Measurements from ENCODE around the gene MKS1. TPM values are rescaled to one million over a fixed set of nuclear protein-coding genes. Genes with fewer than 3 reads are reported as not detected.

MKS1 gene
- total RNA-seq, 1 experiment from 2014 or later: 24.8 TPM

GRCh38 chr17:58165981-58166380 is 53.1 kb downstream of the MKS1 start:
- Mint-ChIP-seq H3K36me3 (ENCODE audit: insufficient read depth in 1 of 3, low read depth in 3 of 3) (no peaks in the 10 kb centered on the region), H3K27ac (no peak overlapping the region), H3K4me1 (no peaks in the 10 kb centered on the region), H3K9me3 (peaks cover 0 to 3% of the 10 kb centered on the region in 2 experiments; a peak in 1 of 5 replicates), H3K4me3 (no peak overlapping the region), H3K27me3 (ENCODE audit: low read depth) (peaks cover 81% of the 10 kb centered on the region)
- Histone ChIP-seq H2BK120ac (ENCODE audit: low read depth, low read length, poor library complexity, severe bottlenecking) (no peak overlapping the region), H2BK12ac (ENCODE audit: insufficient read length, low read depth, low read length) (no peak overlapping the region), H3K79me1 (ENCODE audit: insufficient read depth, low read depth, low read length, poor library complexity, severe bottlenecking) (no peaks in the 10 kb centered on the region), H2AFZ (ENCODE audit: low read length) (no peak overlapping the region), H4K8ac (replicated peaks; ENCODE audit: insufficient read length, low read depth, low read length) (no peak overlapping the region), H3K9ac (ENCODE audit: extremely low read depth, insufficient read length, low read length) (no peak overlapping the region), H3K14ac (ENCODE audit: insufficient read depth, low read length) (no peak overlapping the region), H3K23me2 (ENCODE audit: insufficient read length, low read depth, low read length, poor library complexity, severe bottlenecking) (no peaks in the 10 kb centered on the region), H2AK5ac (ENCODE audit: insufficient read length, low read length) (no peak overlapping the region), H3K4me1 (ENCODE audit: insufficient read depth, low read length) (no peaks in the 10 kb centered on the region), H3T11ph (ENCODE audit: low read length) (no peak overlapping the region), H3K4ac (ENCODE audit: low read depth, low read length) (no peak overlapping the region), H2BK5ac (ENCODE audit: insufficient read length, low read length) (no peak overlapping the region), H3K18ac (ENCODE audit: insufficient read length, low read depth, low read length) (no peak overlapping the region), H4K91ac (ENCODE audit: insufficient read length, low read depth, low read length) (no peak overlapping the region), H3K27ac (ENCODE audit: insufficient read length, low read depth, low read length) (no peak overlapping the region), H3K27me3 (ENCODE audit: insufficient read depth, low read length) (no peaks in the 10 kb centered on the region), H3K79me2 (ENCODE audit: insufficient read depth, low read length) (no peaks in the 10 kb centered on the region), H2BK20ac (ENCODE audit: low read depth, low read length, poor library complexity, severe bottlenecking) (no peak overlapping the region), H4K5ac (ENCODE audit: insufficient read length, low read depth, low read length) (no peak overlapping the region), H3K23ac (ENCODE audit: insufficient read length, low read depth, low read length) (no peak overlapping the region), H3K4me2 (ENCODE audit: insufficient read depth, insufficient read length, low read length) (no peak overlapping the region), H2BK15ac (ENCODE audit: low read depth, low read length) (no peak overlapping the region), H3K9me3 (ENCODE audit: control insufficient read depth, low read depth, low read length) (no peaks in the 10 kb centered on the region), H3K56ac (ENCODE audit: insufficient read length, low read depth, low read length) (no peak overlapping the region), H4K20me1 (ENCODE audit: control insufficient read depth, insufficient read depth, insufficient read length) (no peaks in the 10 kb centered on the region)
- TF ChIP-seq CTCF (conservative IDR thresholded peaks at IDR 0.05): no peak
- WGBS (ENCODE audit: extremely low coverage, insufficient read length, low lambda C conversion rate): no CpG with 5 or more reads among the region's 2 CpGs
- DNase-seq: no peak
